Panc1 (cell line): ENCODE data around the gene RALGPS2. TPM values are rescaled to one million over a fixed set of nuclear protein-coding genes. Genes with fewer than 3 reads are reported as not detected.

Experiments
- ATAC-seq: fragments of 200-7000 bp; cut with Tn5 transposase; 2 replicates; pipeline ENCODE4 v1.9.1; 2020; ENCODE audit warnings: mild to moderate bottlenecking, moderate library complexity
- BruUV-seq: library from RNA; stranded (reverse); fragments of 400-500 nt; replicated peaks from 2 replicates; lab custom pipeline; 2021; lab: Mats Ljungman, UMichigan
- CTCF ChIA-PET: fragments of 300-600 bp; sonication (Branson Sonifier 250); formaldehyde crosslinking; loops from one replicate; lab custom pipeline; 2022; ENCODE audit warnings: antibody characterized with exemption; lab: Charles Lee
- POLR2A ChIA-PET: fragments of 300-600 bp; sonication (Branson Sonifier 250); formaldehyde crosslinking; loops from one replicate; lab custom pipeline; 2022; ENCODE audit warnings: antibody characterized with exemption; lab: Charles Lee
- DNase-seq: peaks from one replicate; pipeline ENCODE4 v3.0.0-alpha.2; 2010; ENCODE audit warnings: low read depth, low spot score
- H3K27ac ChIP-seq: 2 replicates; pipeline ENCODE4 v1.5.1; 2011; ENCODE audit warnings: mild to moderate bottlenecking, low read length, inconsistent platforms
- H3K27me3 ChIP-seq: fragments of 200-500 bp; sonication (Bioruptor generic); 2 replicates; pipeline ENCODE4 v1.6.0; 2014; ENCODE audit warnings: low read length, inconsistent platforms; ENCODE audit not compliant: control insufficient read depth, insufficient read depth
- H3K36me3 ChIP-seq: fragments of 200-500 bp; sonication (Bioruptor generic); 2 replicates; pipeline ENCODE4 v1.5.1; 2014; ENCODE audit warnings: inconsistent platforms, mild to moderate bottlenecking, low read length, moderate library complexity; ENCODE audit not compliant: control insufficient read depth, insufficient read depth
- H3K4me1 ChIP-seq: 2 replicates; pipeline ENCODE4 v1.5.1; 2011; ENCODE audit warnings: inconsistent platforms, mild to moderate bottlenecking, low read length, moderate library complexity; ENCODE audit not compliant: control insufficient read depth, insufficient read depth
- H3K4me3 ChIP-seq, 2 experiments: 2 replicates each; pipeline ENCODE4 v1.5.1; 2011 to 2012; ENCODE audit warnings: low read depth in 2 of 2, low read length in 2 of 2, mild to moderate bottlenecking in 2 of 2, inconsistent platforms in 1 of 2, moderate library complexity in 1 of 2
- H3K9me3 ChIP-seq: fragments of 200-500 bp; sonication (Bioruptor generic); 2 replicates; pipeline ENCODE4 v1.5.1; 2014; ENCODE audit warnings: low read depth, mild to moderate bottlenecking, inconsistent platforms, low read length, moderate library complexity; ENCODE audit not compliant: control insufficient read depth, insufficient read depth
- POLR2AphosphoS5 ChIP-seq: IDR thresholded peaks from 2 replicates; pipeline ENCODE4 v1.6.1; 2012; ENCODE audit warnings: mild to moderate bottlenecking, low read depth, low read length, moderate library complexity
- SIN3A ChIP-seq: IDR thresholded peaks from 2 replicates; pipeline ENCODE4 v1.6.1; 2012; ENCODE audit warnings: low read depth, mild to moderate bottlenecking, low read length, moderate library complexity, borderline replicate concordance; ENCODE audit not compliant: insufficient read depth
- TCF7L2 ChIP-seq: IDR thresholded peaks from 2 replicates; pipeline ENCODE4 v1.6.1; 2011; ENCODE audit warnings: mild to moderate bottlenecking, low read depth, low read length, inconsistent platforms
- in situ Hi-C: cut with HindIII; loops from 2 replicates; pipeline ENCODE4 v1.10.0; 2016; ENCODE audit warnings: low sequenced_read_pairs, low pct_unique_long_range_greater_than_20kb
- intact Hi-C: fragments of 100-400 bp; cut with micrococcal nuclease; formaldehyde crosslinking; loops from one replicate; pipeline ENCODE4 v1.10.0; 2022; ENCODE audit not compliant: unreplicated experiment
- total RNA-seq: library from RNA; stranded (reverse); gene quantifications from one replicate; pipeline ENCODE4 v1.2.1, GENCODE V29; 2021; ENCODE audit not compliant: unreplicated experiment
- TF ChIP-seq, protein P1 (sequence below): fragments of 450-650 bp; IDR thresholded peaks from 2 replicates; pipeline ENCODE4 v1.5.1; 2017; ENCODE audit warnings: mild to moderate bottlenecking
- TF ChIP-seq, protein P2 (sequence below), 2 experiments: IDR thresholded peaks; 2 replicates each; pipeline ENCODE4 v1.6.1; 2011 to 2012; ENCODE audit warnings: low read depth in 2 of 2, control low read depth in 1 of 2, low read length in 1 of 2, mild to moderate bottlenecking in 1 of 2, moderate library complexity in 1 of 2; ENCODE audit not compliant: insufficient read depth in 1 of 2

The RALGPS2 gene
- total RNA-seq, 1 experiment from 2014 or later = 5.4 TPM

DNA sequence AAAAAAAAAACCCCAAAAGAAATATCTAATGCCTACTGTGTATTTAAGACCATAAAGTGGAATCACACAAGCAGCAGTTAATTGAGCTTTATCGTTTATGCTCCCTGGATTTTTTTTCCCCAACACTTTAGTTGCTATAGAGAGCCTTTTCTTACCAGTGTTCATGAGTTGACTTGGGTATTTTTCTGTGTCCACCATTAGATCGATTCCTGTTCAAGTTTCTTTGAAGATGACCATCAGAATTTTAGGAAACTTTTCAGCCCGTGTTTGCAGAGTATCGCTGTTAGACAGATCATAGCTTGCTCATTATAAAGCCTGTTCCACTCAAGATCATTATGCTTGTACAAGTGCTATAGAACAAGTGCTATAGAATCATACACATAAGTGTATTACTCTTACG lies 1.5 kb downstream of the RALGPS2 start:
- intact Hi-C loops = no loop called here
- Histone ChIP-seq H3K36me3 (peaks cover 2% of the 10 kb centered on the region; the same call in 1 of the 2 replicates), H3K4me1 (0 out of 2 replicates have a peak, but pooled peaks cover 7% of the 10 kb centered on the region), H3K27ac (no peak overlapping the region), H3K27me3 (peaks cover 28% of the 10 kb centered on the region), H3K9me3 (no peaks in the 10 kb centered on the region), H3K4me3 (peak overlapping the region; percentile 58 to 71)
- ChIA-PET CTCF (interaction anchor here (0.6 to 1.1 kb wide), 3 partner anchors 28 to 417 kb away, joined by 3 to 7 read pairs (median 4); no protein-coding TSS in a partner anchor), POLR2A (interaction anchor here (0.6 to 0.7 kb wide), 2 partner anchors 15 to 140 kb away, joined by 3 to 5 read pairs; no protein-coding TSS in a partner anchor)
- BruUV-seq = no TSS peak
- DNase-seq (peak; percentile 8), ATAC-seq (no peak)
- no peak for TF ChIP-seq SIN3A
- TF ChIP-seq POLR2AphosphoS5 = no peak
- TF ChIP-seq TCF7L2 = no peak
- TF ChIP-seq, protein P1, sequence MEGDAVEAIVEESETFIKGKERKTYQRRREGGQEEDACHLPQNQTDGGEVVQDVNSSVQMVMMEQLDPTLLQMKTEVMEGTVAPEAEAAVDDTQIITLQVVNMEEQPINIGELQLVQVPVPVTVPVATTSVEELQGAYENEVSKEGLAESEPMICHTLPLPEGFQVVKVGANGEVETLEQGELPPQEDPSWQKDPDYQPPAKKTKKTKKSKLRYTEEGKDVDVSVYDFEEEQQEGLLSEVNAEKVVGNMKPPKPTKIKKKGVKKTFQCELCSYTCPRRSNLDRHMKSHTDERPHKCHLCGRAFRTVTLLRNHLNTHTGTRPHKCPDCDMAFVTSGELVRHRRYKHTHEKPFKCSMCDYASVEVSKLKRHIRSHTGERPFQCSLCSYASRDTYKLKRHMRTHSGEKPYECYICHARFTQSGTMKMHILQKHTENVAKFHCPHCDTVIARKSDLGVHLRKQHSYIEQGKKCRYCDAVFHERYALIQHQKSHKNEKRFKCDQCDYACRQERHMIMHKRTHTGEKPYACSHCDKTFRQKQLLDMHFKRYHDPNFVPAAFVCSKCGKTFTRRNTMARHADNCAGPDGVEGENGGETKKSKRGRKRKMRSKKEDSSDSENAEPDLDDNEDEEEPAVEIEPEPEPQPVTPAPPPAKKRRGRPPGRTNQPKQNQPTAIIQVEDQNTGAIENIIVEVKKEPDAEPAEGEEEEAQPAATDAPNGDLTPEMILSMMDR = no peak
- TF ChIP-seq, protein P2, sequence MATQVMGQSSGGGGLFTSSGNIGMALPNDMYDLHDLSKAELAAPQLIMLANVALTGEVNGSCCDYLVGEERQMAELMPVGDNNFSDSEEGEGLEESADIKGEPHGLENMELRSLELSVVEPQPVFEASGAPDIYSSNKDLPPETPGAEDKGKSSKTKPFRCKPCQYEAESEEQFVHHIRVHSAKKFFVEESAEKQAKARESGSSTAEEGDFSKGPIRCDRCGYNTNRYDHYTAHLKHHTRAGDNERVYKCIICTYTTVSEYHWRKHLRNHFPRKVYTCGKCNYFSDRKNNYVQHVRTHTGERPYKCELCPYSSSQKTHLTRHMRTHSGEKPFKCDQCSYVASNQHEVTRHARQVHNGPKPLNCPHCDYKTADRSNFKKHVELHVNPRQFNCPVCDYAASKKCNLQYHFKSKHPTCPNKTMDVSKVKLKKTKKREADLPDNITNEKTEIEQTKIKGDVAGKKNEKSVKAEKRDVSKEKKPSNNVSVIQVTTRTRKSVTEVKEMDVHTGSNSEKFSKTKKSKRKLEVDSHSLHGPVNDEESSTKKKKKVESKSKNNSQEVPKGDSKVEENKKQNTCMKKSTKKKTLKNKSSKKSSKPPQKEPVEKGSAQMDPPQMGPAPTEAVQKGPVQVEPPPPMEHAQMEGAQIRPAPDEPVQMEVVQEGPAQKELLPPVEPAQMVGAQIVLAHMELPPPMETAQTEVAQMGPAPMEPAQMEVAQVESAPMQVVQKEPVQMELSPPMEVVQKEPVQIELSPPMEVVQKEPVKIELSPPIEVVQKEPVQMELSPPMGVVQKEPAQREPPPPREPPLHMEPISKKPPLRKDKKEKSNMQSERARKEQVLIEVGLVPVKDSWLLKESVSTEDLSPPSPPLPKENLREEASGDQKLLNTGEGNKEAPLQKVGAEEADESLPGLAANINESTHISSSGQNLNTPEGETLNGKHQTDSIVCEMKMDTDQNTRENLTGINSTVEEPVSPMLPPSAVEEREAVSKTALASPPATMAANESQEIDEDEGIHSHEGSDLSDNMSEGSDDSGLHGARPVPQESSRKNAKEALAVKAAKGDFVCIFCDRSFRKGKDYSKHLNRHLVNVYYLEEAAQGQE (IDR thresholded peaks at IDR 0.05; ENCODE audit: insufficient read depth in 1 of 2, low read depth in 2 of 2, low read length in 1 of 2) = no peak
- in situ Hi-C loops = no loop called here

DNA sequence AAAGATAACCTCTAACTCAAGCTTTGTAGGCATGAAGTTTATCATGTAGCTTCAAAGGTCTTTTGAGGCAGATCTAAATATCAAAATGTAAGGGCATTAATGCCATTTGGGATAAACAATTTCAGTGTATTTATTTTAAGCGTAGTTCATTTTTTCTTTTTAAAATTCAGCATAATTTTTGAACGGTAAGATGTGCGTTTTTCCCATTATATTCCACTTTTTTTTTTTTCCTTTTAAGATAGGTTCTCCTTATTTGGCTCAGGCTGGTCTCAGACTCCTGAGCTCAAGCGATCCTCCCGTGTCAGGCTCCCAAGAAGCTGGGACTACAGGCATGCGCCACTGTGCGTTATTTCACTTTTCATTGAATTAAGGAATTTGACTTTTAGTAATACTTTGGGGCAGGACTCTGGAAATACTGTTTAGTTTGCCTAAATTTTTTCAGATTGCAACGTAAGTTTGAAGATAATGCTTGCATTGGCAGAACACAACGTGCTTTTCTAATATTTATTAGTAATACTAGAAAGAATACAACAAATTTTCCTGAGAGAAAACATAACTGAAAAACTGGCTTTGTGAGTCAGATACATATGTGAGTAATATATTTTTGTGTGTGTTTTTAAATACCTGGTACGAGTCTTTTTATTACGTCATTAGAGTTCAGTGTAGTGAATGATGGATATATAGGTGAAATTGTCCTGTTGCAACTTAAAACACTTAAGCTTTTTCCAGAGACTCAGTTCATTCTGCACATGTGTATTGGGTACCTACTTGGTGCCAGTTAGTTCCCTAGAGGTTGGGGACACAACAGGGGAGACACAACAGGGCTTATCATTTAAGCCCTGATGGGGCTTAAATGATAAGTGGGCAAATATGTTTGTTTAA lies 2.2 kb downstream of the RALGPS2 start:
- intact Hi-C loops (no loop called here), in situ Hi-C loops (no loop called here)
- no peak for DNase-seq
- ATAC-seq = no peak
- peaks cover 2% of the 10 kb centered on the region; the same call in 1 of the 2 replicates for H3K36me3 ChIP-seq
- H3K9me3 ChIP-seq = no peaks in the 10 kb centered on the region
- H3K27me3 ChIP-seq = peaks cover 28% of the 10 kb centered on the region
- no peak overlapping the region for H3K27ac ChIP-seq
- H3K4me1 ChIP-seq = 0 out of 2 replicates have a peak, but pooled peaks cover 7% of the 10 kb centered on the region
- BruUV-seq = no TSS peak
- H3K4me3 ChIP-seq = peak overlapping the region; percentile 58 to 71; a peak in 2 of 4 replicates
- ChIA-PET CTCF (interaction anchor here (1.1 kb wide), 1 partner anchor 185 kb away, joined by 3 read pairs; no protein-coding TSS in a partner anchor), POLR2A (interaction anchor here (0.7 kb wide), 1 partner anchor 139 kb away, joined by 3 read pairs; no protein-coding TSS in a partner anchor)
- TF ChIP-seq TCF7L2 = no peak
- no peak for TF ChIP-seq POLR2AphosphoS5
- TF ChIP-seq, protein P2 (IDR thresholded peaks at IDR 0.05; ENCODE audit: insufficient read depth in 1 of 2, low read depth in 2 of 2, low read length in 1 of 2) = no peak
- TF ChIP-seq SIN3A = no peak
